ENCODE results near the gene DGKB.

DGKB gene

GRCh38 chr7:14309432-14309831 lies 593.1 kb downstream of the DGKB start:
- no peak for DNase-seq (ENCODE audit: low read depth)
- no peak for TF ChIP-seq CTCF (IDR thresholded peaks at IDR 0.05; ENCODE audit: insufficient read depth, low read depth, low read length, missing control alignments)
- no peak overlapping the region for H3K4me3 ChIP-seq (ENCODE audit: low read depth, low read length)

GRCh38 chr7:14305233-14305866 lies 597.2 kb downstream of the DGKB start:
- DNase-seq (ENCODE audit: low read depth), result no peak
- no peak for TF ChIP-seq CTCF (IDR thresholded peaks at IDR 0.05; ENCODE audit: insufficient read depth, low read depth, low read length, missing control alignments)
- no peak overlapping the region for H3K4me3 ChIP-seq (ENCODE audit: low read depth, low read length)

GRCh38 chr7:14303536-14303935 lies 599.0 kb downstream of the DGKB start:
- no peak for TF ChIP-seq CTCF (IDR thresholded peaks at IDR 0.05; ENCODE audit: insufficient read depth, low read depth, low read length, missing control alignments)
- DNase-seq (ENCODE audit: low read depth), result no peak
- no peak overlapping the region for H3K4me3 ChIP-seq (ENCODE audit: low read depth, low read length)

- DNase-seq (ENCODE audit: low read depth), result no peak
- H3K4me3 ChIP-seq (ENCODE audit: low read depth, low read length), result no peak overlapping the region
- TF ChIP-seq CTCF (IDR thresholded peaks at IDR 0.05; ENCODE audit: insufficient read depth, low read depth, low read length, missing control alignments), result no peak
These were observed 607.9 kb downstream of the DGKB start for GRCh38 chr7:14294637-14295036.

GRCh38 chr7:14293434-14293833 lies 609.1 kb downstream of the DGKB start:
- no peak overlapping the region for H3K4me3 ChIP-seq (ENCODE audit: low read depth, low read length)
- DNase-seq (ENCODE audit: low read depth), result no peak
- no peak for TF ChIP-seq CTCF (IDR thresholded peaks at IDR 0.05; ENCODE audit: insufficient read depth, low read depth, low read length, missing control alignments)

GRCh38 chr7:14292737-14293136 lies 609.8 kb downstream of the DGKB start:
- no peak for DNase-seq (ENCODE audit: low read depth)
- no peak for TF ChIP-seq CTCF (IDR thresholded peaks at IDR 0.05; ENCODE audit: insufficient read depth, low read depth, low read length, missing control alignments)
- no peak overlapping the region for H3K4me3 ChIP-seq (ENCODE audit: low read depth, low read length)

- no peak overlapping the region for H3K4me3 ChIP-seq (ENCODE audit: low read depth, low read length)
- no peak for TF ChIP-seq CTCF (IDR thresholded peaks at IDR 0.05; ENCODE audit: insufficient read depth, low read depth, low read length, missing control alignments)
- DNase-seq (ENCODE audit: low read depth), result no peak
These were observed 612.6 kb downstream of the DGKB start for GRCh38 chr7:14289957-14290356.
